SK-N-MC (cell line): Measurements from ENCODE around the gene AFMID.

ENCODE experiments used
- DNase-seq: peaks from one replicate; pipeline ENCODE4 v3.0.0-alpha.2; 2011; ENCODE audit warnings: low read depth, low spot score
- H3K27ac ChIP-seq: fragments of 200-600 bp; sonication (generic); 2 replicates; pipeline ENCODE4 v1.5.1; 2016; ENCODE audit warnings: mixed run types
- H3K36me3 ChIP-seq: fragments of 200-600 bp; sonication (generic); 2 replicates; pipeline ENCODE4 v1.6.1; 2017; ENCODE audit warnings: antibody characterized with exemption, low read length, mixed read lengths; ENCODE audit not compliant: insufficient read depth
- H3K4me3 ChIP-seq: fragments of 200-600 bp; sonication (generic); 2 replicates; pipeline ENCODE4 v1.5.1; 2016
- H3K9ac ChIP-seq: fragments of 200-600 bp; sonication (generic); 2 replicates; pipeline ENCODE4 v1.8.0; 2017; ENCODE audit warnings: mixed run types, mixed read lengths; ENCODE audit not compliant: insufficient read length
- H3K9me3 ChIP-seq: fragments of 200-600 bp; sonication (generic); 2 replicates; pipeline ENCODE4 v1.6.1; 2017; ENCODE audit warnings: low read depth, mild to moderate bottlenecking, antibody characterized with exemption, low read length, moderate library complexity, mixed read lengths
- EZH2 ChIP-seq: fragments of 200-600 bp; sonication (generic); IDR thresholded peaks from one replicate; pipeline ENCODE4 v1.6.1; 2017; ENCODE audit warnings: antibody characterized with exemption
- FOXP2 ChIP-seq: optimal IDR thresholded peaks from 2 replicates; pipeline ENCODE3; 2011; ENCODE audit warnings: mild to moderate bottlenecking, moderate library complexity; ENCODE audit not compliant: insufficient read depth; ENCODE audit errors: extremely low read length, control extremely low read depth
- POLR2AphosphoS5 ChIP-seq: IDR thresholded peaks from 2 replicates; pipeline ENCODE4 v1.6.1; 2012; ENCODE audit warnings: mild to moderate bottlenecking, low read depth, low read length, borderline replicate concordance

Gene AFMID

DNA sequence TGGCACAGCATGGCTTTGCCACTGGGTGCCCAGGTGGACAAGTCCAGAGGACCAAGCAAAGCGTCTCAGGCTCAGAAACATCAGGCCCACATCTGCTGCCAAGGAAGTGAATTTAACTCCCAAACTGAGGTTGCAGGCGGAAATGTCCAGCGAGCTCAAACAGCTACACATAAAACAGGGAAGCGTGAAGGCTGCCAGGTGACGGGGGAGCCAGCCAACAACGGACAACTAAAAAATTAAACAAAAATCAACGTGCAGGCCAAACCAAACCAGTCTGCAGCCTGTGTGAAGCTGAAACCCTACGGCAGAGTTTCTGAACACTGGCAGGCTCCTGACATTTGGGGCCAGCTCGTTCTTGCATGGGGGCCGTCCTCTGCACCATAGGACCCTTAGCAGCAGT, 2.8 kb upstream of the AFMID start:
- Histone ChIP-seq H3K36me3 (peaks cover 35% of the 10 kb centered on the region; the same call in 1 of the 2 replicates), H3K9me3 (no peaks in the 10 kb centered on the region), H3K4me3 (no peak overlapping the region), H3K27ac (peak overlapping the region; percentile 19; the same call in 1 of the 2 replicates), H3K9ac (no peak overlapping the region)
- TF ChIP-seq FOXP2 (no peak), POLR2AphosphoS5 (no peak), EZH2 (no peak)
- DNase-seq, result no peak

DNA sequence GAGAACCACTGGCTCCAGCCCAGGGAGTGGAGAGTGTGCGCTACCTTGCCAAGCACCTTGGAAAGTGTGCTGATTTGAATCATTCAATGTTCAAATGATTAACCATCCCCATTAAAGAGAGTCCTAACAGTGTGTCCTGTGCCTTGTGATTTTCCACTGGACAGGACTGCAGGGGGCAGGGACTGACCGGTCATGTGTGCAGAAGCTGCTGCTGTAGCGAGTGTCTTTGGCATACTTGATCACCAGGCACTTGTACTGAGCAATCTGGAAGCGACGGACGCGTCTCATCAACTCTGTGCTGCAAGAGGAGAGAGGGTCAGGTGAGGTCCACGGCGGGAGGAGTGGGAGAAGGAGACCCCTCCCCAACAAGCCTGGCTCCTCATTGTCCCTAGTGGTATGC, 2.3 kb upstream of the AFMID start:
- Histone ChIP-seq H3K9me3 (no peaks in the 10 kb centered on the region), H3K27ac (no peak overlapping the region), H3K4me3 (no peak overlapping the region), H3K9ac (no peak overlapping the region), H3K36me3 (peaks cover 30% of the 10 kb centered on the region; the same call in 1 of the 2 replicates)
- TF ChIP-seq POLR2AphosphoS5 (no peak), EZH2 (no peak), FOXP2 (no peak)
- DNase-seq, result no peak

DNA sequence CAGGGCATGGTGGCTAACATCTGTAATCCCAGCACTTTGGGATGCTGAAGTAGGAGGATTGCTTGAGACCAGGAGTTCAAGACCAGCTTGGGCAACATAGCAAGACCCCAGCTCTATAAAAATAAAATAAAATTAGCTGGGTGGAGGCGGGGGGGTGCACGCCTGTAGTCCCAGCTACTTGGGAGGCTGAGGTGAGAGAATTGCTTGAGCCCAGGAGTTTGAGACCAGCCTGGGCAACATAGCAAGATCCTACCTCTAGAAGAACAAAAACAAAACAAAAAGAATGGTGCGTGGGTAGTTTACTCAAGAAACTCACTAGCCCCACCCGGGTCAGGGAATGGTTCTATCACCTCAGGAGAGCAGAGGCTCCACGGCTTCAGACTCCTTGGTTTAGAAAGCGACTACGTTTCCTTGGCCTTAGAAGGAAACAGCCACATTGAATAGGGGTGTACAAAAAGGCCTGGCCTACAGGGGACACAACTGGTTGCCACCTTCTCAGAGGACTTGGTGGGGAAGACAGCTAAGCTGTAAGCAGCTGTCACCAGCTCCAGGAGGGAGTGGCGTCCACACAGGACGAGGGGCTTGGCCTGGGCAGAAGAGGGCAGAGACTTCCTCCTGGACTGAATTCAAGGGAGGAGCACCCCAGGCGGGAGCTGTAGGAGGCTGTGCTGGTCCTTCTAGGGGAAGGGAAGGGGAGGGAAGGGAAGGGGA, 1.0 kb upstream of the AFMID start:
- TF ChIP-seq POLR2AphosphoS5 (no peak), FOXP2 (no peak), EZH2 (no peak)
- Histone ChIP-seq H3K9me3 (no peaks in the 10 kb centered on the region), H3K4me3 (peak overlapping the region; percentile 79), H3K9ac (peak overlapping the region; percentile 89), H3K36me3 (peaks cover 26% of the 10 kb centered on the region; the same call in 1 of the 2 replicates), H3K27ac (no peak overlapping the region)
- DNase-seq, result no peak

DNA sequence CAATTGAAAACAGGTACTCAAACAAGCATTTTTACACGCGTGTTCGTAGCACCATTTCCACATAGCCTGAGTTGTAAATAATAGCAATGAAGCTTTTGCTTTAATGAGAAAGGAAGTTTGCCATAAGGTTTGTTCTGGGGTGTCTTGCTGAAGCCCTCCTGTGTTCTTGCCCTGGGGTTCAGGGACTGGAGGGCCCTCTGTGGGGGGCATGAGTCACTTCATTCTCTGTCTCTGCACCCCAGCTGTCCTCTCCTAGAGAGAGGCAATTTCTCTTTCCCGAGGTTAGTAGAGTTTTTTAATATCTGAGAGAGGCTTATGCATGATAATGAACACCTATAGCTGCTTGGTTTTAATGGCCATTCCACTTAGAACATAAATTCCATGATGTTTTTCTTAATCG, 9.6 kb downstream of the AFMID start:
- no peak for DNase-seq
- H3K9me3 ChIP-seq, result no peaks in the 10 kb centered on the region
- TF ChIP-seq EZH2 (no peak), POLR2AphosphoS5 (no peak), FOXP2 (no peak)
- peak overlapping the region; percentile 31; the same call in 1 of the 2 replicates for H3K27ac ChIP-seq
- no peak overlapping the region for H3K4me3 ChIP-seq
- no peak overlapping the region for H3K9ac ChIP-seq
- H3K36me3 ChIP-seq, result peaks cover 38% of the 10 kb centered on the region

DNA sequence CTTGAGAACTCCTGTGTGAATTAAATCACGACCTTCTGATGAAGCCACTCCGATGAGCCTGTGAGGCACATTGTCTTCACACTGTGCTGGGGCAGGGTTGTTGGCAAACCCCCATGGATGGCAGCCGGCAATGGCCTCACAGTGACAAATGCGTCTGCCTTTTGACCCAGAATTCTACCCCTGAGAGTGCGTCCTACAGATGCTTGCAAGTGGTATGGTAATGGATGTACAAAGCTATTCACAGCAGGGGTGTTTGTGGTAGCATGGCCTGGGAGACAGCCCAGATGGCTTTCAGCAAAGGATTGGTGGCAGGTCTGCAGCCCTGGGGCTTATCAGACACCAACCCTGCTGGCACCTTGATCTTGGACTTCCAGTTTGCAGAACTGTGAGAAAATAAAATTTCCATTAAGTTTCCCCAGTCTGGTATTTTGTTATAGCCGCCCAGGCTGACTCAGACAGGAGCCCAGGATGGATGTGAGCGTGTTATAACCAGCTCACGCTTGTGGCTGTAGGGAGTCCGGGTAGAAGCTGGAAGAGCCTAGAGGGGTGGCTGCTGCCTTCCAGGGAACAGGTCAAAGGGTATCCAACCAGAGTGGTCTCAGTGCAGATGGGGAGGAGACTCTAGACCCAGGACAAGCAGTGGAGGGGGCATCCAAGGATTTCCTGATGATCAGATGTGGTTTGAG, 10.1 kb downstream of the AFMID start:
- peaks cover 38% of the 10 kb centered on the region for H3K36me3 ChIP-seq
- DNase-seq, result no peak

DNA sequence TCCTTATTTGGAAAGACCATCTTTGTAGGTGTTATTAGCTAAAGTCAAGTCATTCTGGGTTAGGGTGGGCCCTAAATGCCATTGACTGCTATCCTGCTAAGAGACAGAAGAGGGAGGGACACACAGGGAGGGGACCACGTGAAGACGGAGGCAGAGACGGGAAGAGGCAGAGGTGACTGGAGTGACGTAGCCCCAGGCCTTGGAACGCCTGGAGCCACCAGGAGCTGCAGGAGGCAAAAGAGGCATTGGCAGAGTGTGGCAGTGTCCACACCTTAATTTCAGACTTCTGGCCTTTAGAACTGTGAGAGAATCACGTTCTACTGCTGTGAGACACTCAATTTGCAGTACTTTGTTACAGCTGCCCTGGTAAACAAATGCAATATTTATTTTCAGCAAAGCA, 13.3 kb downstream of the AFMID start:
- Histone ChIP-seq H3K27ac (no peak overlapping the region), H3K36me3 (peaks cover 24% of the 10 kb centered on the region)

More for the DNA sequence above, 10.1 kb downstream of the AFMID start:
- no peak overlapping the region for H3K27ac ChIP-seq
- H3K4me3 ChIP-seq, result no peak overlapping the region
- TF ChIP-seq EZH2, result no peak
- TF ChIP-seq FOXP2, result no peak
- no peak for TF ChIP-seq POLR2AphosphoS5
- H3K9me3 ChIP-seq, result no peaks in the 10 kb centered on the region
- H3K9ac ChIP-seq, result no peak overlapping the region

DNA sequence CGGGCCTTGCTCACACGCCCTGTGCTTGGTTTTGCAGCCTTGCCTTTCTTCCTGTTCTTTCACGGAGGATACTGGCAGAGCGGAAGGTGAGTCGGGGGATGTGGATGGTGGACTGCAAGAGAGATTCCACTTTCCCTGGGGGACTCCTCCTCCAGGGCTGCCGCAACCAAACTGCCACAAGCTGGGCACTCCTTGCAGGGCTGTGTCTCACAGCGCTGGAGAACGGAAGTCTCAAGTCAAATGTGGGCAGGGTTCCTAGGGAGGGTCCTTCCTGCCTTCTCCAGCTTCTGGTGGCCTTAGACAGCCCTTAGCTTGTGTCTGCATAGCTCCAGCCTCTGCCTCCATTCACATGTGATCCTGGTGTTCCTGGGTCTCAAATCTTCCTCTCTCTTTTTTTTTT, 15.5 kb downstream of the AFMID start:
- no peak overlapping the region for H3K9ac ChIP-seq
- no peak overlapping the region for H3K4me3 ChIP-seq
- TF ChIP-seq POLR2AphosphoS5 (no peak), FOXP2 (no peak), EZH2 (no peak)
- no peak for DNase-seq
- peaks cover 8% of the 10 kb centered on the region; the same call in 1 of the 2 replicates for H3K36me3 ChIP-seq
- H3K9me3 ChIP-seq, result no peaks in the 10 kb centered on the region
- no peak overlapping the region for H3K27ac ChIP-seq

More for the DNA sequence above, 13.3 kb downstream of the AFMID start:
- no peak for DNase-seq
- no peaks in the 10 kb centered on the region for H3K9me3 ChIP-seq
- no peak overlapping the region for H3K9ac ChIP-seq
- TF ChIP-seq EZH2 (no peak), POLR2AphosphoS5 (no peak), FOXP2 (no peak)
- H3K4me3 ChIP-seq, result no peak overlapping the region

DNA sequence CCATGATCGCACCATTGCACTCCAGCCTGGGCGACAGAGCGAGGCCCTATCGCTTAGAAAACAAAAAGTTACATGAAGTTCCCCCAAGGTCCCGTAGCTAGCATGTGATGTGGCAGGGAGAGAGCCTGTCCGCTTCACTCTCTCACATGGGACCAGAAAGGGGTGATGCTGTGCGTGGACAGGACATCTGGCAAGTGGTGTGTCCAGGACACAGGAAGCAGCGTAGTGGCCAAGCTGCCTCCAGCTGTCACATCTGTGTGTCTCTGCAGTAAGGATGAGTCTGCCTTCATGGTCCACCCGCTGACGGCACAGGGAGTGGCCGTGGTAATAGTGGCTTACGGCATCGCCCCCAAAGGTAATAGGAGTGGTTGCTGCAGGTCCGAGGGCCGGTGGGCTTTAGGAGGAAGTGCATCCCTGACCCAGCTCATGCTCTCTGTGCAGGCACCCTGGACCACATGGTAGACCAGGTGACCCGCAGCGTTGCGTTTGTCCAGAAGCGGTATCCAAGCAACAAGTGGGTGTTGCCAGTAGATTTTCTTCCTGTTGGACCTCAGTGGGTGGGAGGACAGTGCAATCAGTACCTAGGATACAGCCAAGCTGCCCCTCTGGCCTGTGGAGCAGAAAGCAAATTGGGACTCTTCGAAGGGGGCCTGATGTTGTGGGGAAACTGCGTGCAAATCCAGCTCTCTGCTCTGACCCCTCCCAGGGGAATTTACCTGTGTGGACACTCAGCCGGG, 17.4 kb downstream of the AFMID start:
- no peak for TF ChIP-seq POLR2AphosphoS5
- no peak for TF ChIP-seq FOXP2
- no peak for TF ChIP-seq EZH2
- Histone ChIP-seq H3K36me3 (no peaks in the 10 kb centered on the region; the same call in 1 of the 2 replicates), H3K4me3 (no peak overlapping the region), H3K9me3 (no peaks in the 10 kb centered on the region), H3K27ac (no peak overlapping the region), H3K9ac (no peak overlapping the region)
- DNase-seq, result no peak
